Liver (tissue), 3 donors: Measurements from ENCODE around the gene COL11A1.

ENCODE experiments used
- JUND ChIP-seq, 2 donors: IDR thresholded peaks; 2 replicates each; pipeline ENCODE4 v1.6.1; 2016; ENCODE audit warnings: antibody characterized with exemption in 2 of 2
- RAD21 ChIP-seq, 2 donors: IDR thresholded peaks; 2 replicates each; pipeline ENCODE4 v1.6.1; 2016; ENCODE audit warnings: antibody characterized with exemption in 2 of 2, mild to moderate bottlenecking in 2 of 2
- RXRA ChIP-seq, 2 donors: IDR thresholded peaks; 2 replicates each; pipeline ENCODE4 v1.6.1; 2017 to 2018; ENCODE audit warnings: antibody characterized with exemption in 2 of 2, mild to moderate bottlenecking in 1 of 2
- SP1 ChIP-seq: IDR thresholded peaks from 2 replicates; pipeline ENCODE4 v1.6.1; 2018; ENCODE audit warnings: antibody characterized with exemption, mild to moderate bottlenecking
- YY1 ChIP-seq: IDR thresholded peaks from 2 replicates; pipeline ENCODE4 v1.6.1; 2016; ENCODE audit warnings: antibody characterized with exemption, mild to moderate bottlenecking
- TF ChIP-seq, protein P1 (sequence below): fragments of 150-350 bp; IDR thresholded peaks from 2 replicates; pipeline ENCODE4 v1.5.1; 2017; ENCODE audit warnings: improper control_type of control experiment, low read depth, low read length; ENCODE audit not compliant: missing input control
- TF ChIP-seq, protein P2 (sequence below): IDR thresholded peaks from 2 replicates; pipeline ENCODE4 v1.6.1; 2016; ENCODE audit warnings: antibody characterized with exemption
- TF ChIP-seq, protein P3 (sequence below): IDR thresholded peaks from 2 replicates; pipeline ENCODE4 v1.6.1; 2016; ENCODE audit warnings: antibody characterized with exemption, mild to moderate bottlenecking
- donor health status: healthy.
- donor health status: healthy.

DNA sequence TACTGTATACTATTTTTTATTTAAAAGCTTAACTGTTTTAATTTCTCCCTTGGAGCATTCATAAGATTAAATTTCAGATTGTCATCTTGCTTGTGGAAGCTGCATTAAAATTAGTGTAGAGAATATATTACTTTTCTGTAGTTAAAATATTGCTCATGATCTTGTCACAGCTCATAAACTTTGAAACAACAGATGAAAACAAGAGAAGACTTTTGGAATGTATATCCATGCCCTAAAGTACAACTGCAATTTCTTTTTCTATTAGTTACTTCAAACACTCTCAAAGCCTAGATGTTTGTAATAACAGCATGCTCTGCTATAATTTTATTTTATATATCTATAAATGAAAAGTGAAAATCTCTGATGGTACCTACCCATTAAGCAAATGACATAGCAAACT is 155.9 kb downstream of the COL11A1 start:
- TF ChIP-seq, protein P1, sequence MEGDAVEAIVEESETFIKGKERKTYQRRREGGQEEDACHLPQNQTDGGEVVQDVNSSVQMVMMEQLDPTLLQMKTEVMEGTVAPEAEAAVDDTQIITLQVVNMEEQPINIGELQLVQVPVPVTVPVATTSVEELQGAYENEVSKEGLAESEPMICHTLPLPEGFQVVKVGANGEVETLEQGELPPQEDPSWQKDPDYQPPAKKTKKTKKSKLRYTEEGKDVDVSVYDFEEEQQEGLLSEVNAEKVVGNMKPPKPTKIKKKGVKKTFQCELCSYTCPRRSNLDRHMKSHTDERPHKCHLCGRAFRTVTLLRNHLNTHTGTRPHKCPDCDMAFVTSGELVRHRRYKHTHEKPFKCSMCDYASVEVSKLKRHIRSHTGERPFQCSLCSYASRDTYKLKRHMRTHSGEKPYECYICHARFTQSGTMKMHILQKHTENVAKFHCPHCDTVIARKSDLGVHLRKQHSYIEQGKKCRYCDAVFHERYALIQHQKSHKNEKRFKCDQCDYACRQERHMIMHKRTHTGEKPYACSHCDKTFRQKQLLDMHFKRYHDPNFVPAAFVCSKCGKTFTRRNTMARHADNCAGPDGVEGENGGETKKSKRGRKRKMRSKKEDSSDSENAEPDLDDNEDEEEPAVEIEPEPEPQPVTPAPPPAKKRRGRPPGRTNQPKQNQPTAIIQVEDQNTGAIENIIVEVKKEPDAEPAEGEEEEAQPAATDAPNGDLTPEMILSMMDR, result no peak
- TF ChIP-seq, protein P2, sequence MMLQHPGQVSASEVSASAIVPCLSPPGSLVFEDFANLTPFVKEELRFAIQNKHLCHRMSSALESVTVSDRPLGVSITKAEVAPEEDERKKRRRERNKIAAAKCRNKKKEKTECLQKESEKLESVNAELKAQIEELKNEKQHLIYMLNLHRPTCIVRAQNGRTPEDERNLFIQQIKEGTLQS, result no peak
- TF ChIP-seq JUND (IDR thresholded peaks at IDR 0.05) (no peak), SP1 (no peak), RXRA (IDR thresholded peaks at IDR 0.05) (no peak), RAD21 (IDR thresholded peaks at IDR 0.05) (no peak), YY1 (no peak)
- TF ChIP-seq, protein P3, sequence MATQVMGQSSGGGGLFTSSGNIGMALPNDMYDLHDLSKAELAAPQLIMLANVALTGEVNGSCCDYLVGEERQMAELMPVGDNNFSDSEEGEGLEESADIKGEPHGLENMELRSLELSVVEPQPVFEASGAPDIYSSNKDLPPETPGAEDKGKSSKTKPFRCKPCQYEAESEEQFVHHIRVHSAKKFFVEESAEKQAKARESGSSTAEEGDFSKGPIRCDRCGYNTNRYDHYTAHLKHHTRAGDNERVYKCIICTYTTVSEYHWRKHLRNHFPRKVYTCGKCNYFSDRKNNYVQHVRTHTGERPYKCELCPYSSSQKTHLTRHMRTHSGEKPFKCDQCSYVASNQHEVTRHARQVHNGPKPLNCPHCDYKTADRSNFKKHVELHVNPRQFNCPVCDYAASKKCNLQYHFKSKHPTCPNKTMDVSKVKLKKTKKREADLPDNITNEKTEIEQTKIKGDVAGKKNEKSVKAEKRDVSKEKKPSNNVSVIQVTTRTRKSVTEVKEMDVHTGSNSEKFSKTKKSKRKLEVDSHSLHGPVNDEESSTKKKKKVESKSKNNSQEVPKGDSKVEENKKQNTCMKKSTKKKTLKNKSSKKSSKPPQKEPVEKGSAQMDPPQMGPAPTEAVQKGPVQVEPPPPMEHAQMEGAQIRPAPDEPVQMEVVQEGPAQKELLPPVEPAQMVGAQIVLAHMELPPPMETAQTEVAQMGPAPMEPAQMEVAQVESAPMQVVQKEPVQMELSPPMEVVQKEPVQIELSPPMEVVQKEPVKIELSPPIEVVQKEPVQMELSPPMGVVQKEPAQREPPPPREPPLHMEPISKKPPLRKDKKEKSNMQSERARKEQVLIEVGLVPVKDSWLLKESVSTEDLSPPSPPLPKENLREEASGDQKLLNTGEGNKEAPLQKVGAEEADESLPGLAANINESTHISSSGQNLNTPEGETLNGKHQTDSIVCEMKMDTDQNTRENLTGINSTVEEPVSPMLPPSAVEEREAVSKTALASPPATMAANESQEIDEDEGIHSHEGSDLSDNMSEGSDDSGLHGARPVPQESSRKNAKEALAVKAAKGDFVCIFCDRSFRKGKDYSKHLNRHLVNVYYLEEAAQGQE, result no peak
